22Rv1 (cell line): ENCODE data around the gene CRB1.

Experiments
- H3K27ac ChIP-seq: fragments of 450-650 bp; 2 replicates; pipeline ENCODE4 v1.5.1; 2017
- ZFX ChIP-seq: fragments of 450-650 bp; IDR thresholded peaks from 2 replicates; pipeline ENCODE4 v1.6.1; 2017; ENCODE audit warnings: antibody characterized with exemption, borderline replicate concordance
- TF ChIP-seq, protein P1 (sequence below): fragments of 450-650 bp; IDR thresholded peaks from 2 replicates; pipeline ENCODE4 v1.5.1; 2017; ENCODE audit warnings: mild to moderate bottlenecking

The CRB1 gene

DNA sequence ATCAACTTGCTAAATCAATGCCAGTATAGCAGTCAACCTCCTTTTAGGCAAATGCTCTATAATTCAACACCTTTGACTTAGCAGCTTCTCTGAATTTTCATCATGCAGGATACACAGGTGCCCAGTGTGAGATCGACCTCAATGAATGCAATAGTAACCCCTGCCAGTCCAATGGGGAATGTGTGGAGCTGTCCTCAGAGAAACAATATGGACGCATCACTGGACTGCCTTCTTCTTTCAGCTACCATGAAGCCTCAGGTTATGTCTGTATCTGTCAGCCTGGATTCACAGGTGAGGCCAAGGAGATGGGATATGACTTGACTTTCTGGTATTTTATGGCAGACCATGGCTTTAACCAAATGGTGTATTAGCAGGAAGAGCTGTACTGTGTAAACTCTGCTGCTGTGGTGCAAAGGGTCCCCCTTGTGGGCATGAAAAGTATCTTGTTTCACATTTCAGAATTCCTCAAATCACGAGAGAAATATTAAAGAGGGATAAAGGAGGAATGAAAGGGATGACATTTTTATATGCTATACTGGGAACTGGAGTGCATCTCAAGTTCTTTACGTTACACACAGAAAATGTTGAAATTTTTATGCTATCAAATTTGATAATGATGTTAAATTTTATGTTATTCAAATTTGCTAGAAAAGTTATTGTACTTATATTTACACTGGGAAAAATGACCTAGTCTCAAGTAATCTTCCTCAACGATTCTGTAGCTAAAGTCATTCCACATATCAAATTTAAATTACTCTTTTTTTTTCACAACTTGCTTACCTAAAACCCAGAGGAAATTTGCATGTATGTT, 88.9 kb downstream of the CRB1 start:
- H3K27ac ChIP-seq, result no peak overlapping the region
- TF ChIP-seq ZFX, result no peak
- TF ChIP-seq, protein P1, sequence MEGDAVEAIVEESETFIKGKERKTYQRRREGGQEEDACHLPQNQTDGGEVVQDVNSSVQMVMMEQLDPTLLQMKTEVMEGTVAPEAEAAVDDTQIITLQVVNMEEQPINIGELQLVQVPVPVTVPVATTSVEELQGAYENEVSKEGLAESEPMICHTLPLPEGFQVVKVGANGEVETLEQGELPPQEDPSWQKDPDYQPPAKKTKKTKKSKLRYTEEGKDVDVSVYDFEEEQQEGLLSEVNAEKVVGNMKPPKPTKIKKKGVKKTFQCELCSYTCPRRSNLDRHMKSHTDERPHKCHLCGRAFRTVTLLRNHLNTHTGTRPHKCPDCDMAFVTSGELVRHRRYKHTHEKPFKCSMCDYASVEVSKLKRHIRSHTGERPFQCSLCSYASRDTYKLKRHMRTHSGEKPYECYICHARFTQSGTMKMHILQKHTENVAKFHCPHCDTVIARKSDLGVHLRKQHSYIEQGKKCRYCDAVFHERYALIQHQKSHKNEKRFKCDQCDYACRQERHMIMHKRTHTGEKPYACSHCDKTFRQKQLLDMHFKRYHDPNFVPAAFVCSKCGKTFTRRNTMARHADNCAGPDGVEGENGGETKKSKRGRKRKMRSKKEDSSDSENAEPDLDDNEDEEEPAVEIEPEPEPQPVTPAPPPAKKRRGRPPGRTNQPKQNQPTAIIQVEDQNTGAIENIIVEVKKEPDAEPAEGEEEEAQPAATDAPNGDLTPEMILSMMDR, result peak; percentile 94

DNA sequence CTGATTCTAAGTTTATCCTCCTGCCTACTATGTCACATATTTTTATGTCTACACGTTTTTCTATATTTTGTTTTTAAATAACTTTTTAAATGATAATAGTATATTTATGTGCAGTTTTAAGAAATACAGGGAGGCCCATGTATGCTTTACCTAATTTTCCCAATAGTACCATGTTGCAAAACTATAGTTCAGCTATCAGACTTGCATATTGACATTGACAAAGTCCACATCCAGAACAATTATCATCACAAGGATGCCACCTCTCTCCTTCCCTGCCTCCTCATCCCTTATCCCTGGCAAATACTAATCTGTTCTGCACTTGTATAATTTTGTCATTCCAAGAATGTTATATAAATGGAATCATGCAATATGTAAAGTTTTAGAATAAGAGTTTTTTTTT, 90.9 kb downstream of the CRB1 start:
- TF ChIP-seq ZFX, result no peak
- TF ChIP-seq, protein P1, result no peak

DNA sequence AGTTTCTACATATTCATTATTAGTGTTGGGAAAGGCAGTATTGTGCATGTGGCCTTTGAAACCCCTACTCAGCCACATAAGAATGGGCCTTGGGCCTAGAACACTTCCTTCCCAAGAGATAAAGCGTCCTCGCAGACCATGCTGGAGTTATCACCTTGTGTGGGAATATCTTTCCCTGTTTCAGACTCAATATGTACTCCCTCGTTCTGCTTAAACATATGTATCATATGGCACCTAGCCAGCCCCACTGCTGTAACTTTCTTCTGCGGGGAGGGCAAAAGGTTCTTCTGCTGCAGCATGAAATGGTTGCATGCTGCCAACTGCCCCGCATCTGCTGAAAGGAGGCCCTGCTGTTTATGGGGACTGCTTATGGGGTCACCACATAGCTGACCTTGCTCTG, 92.0 kb downstream of the CRB1 start:
- no peak overlapping the region for H3K27ac ChIP-seq
- TF ChIP-seq, protein P1, result no peak
- TF ChIP-seq ZFX, result no peak

More for the DNA sequence above, 90.9 kb downstream of the CRB1 start:
- H3K27ac ChIP-seq, result no peak overlapping the region

DNA sequence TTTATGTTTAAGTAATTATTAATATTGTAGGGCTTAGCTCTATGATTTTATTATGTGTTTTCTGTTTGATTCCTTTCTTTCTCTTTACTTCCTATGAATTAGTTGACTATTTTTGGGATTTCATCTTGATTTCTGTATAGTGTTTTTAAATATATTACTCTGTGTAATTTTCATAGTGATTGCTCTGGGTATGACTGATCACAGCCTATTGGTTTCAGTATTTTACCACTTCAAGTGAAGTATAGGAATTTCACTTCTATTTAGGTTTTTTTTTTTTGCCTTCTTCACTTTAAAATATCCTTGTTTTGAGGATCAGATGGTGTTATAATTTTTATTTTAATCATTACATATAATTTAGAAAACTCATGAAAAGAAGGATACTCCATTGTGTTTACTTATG, 94.8 kb downstream of the CRB1 start:
- TF ChIP-seq ZFX, result no peak
- TF ChIP-seq, protein P1, result no peak
- no peak overlapping the region for H3K27ac ChIP-seq

DNA sequence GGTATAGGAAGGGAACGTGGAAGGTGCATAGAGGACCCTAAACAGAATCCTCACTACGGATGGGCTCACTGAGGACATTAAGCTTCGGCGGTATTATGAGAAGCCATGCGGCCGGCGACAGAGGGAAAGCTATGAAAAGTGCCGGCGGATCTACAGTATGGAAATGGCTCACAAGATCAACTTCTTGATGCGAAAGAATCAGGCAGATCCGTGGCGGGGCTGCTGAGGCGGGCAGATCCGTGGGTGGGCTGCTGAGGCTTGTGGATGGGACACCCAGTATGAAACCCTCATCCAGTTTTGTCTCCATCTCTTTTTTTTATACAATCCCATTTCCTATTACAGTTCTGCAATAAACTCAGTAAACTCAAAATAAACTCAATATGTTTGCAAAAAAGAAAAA, 95.8 kb downstream of the CRB1 start:
- H3K27ac ChIP-seq, result no peak overlapping the region
- TF ChIP-seq ZFX, result no peak
- TF ChIP-seq, protein P1, result no peak

DNA sequence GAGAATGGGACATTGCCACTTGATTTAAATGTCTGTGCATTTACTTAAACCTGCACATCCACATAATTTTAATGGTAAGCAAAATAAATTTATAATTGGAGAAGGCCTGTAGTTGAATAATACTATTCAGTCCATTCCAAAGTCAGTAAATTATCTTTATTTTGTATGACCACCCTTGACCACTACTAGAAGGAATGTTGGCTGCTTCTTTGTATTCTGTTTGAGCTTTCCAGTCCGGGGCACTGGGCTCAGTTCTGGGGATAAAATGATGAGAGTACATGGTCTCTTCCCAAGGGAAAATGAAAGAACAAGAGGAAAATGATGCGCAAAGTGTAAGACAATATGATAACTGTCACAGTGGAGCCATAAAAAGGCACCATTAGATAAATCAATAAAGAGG, 98.9 kb downstream of the CRB1 start:
- TF ChIP-seq, protein P1, result no peak

DNA sequence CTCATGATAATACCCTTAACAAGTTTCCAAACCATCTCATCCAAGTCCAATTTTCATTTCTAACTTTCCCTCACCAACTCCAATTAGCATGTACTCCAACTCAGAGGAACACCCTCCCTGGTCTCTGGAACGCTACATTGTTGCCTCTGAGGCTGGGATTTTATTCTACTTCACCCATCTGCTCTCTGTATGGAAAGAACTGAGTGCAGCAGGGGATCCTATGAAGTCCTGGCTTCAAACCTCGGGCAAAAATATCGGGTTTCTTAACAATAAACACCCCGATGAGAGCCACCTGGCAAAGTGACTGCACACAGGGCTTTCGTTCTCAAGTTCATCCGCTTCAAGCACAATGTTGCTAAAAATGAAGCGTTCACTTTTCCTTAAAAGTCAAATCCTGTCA, 99.6 kb downstream of the CRB1 start:
- H3K27ac ChIP-seq, result no peak overlapping the region
- TF ChIP-seq ZFX, result no peak
- TF ChIP-seq, protein P1, result no peak

More for the DNA sequence above, 98.9 kb downstream of the CRB1 start:
- H3K27ac ChIP-seq, result no peak overlapping the region
